Stimulated activated CD8-positive, alpha-beta memory T cell treated with anti-CD3 and anti-CD28 coated beads, Interleukin-4, amount 100 ng/mL, for 4 hours (primary cell): ENCODE measurements around the gene FARS2.
A peak's percentile ranks its signal among the peaks of the same experiment; 100 is the strongest.

ENCODE experiments used
- DNase-seq, 2 donors: peaks; one replicate each; pipeline ENCODE4 v3.0.0-alpha.2; 2020; ENCODE audit warnings: low read depth in 2 of 2, low spot score in 1 of 2

Gene FARS2

GRCh38 chr6:5260661-5261544 is at the start of gene FARS2, which contains the start of gene LYRM4:
Gene FARS2 (plus strand): TSS chr6:5261513.
Gene LYRM4 (minus strand): TSS chr6:5260950. CDS start chr6:5260733, 217 bp downstream.
- DNase-seq, result peak; percentile 79 to 80

GRCh38 chr6:5213836-5214235 is 47.5 kb upstream of the FARS2 start:
- DNase-seq, result no peak

GRCh38 chr6:5214570-5215052 is 46.7 kb upstream of the FARS2 start:
- DNase-seq, result no peak

- no peak for DNase-seq
Measured at GRCh38 chr6:5215159-5215558, 46.2 kb upstream of the FARS2 start.

GRCh38 chr6:5215799-5216198 is 45.5 kb upstream of the FARS2 start:
- DNase-seq, result no peak

GRCh38 chr6:5217356-5217755 is 44.0 kb upstream of the FARS2 start:
- DNase-seq, result no peak

- no peak for DNase-seq
Measured at GRCh38 chr6:5219011-5219691, 42.2 kb upstream of the FARS2 start.

- no peak for DNase-seq
Measured at GRCh38 chr6:5220443-5220842, 40.9 kb upstream of the FARS2 start.

GRCh38 chr6:5223309-5223708 is 38.0 kb upstream of the FARS2 start:
- no peak for DNase-seq

- no peak for DNase-seq
Measured at GRCh38 chr6:5229356-5229755, 32.0 kb upstream of the FARS2 start.

- DNase-seq, result no peak
Measured at GRCh38 chr6:5230081-5230480, 31.2 kb upstream of the FARS2 start.

- no peak for DNase-seq
Measured at GRCh38 chr6:5231289-5231688, 30.0 kb upstream of the FARS2 start.

- DNase-seq, result no peak
Measured at GRCh38 chr6:5234874-5235273, 26.4 kb upstream of the FARS2 start.

- no peak for DNase-seq
Measured at GRCh38 chr6:5235830-5236229, 25.5 kb upstream of the FARS2 start.

- no peak for DNase-seq
Measured at GRCh38 chr6:5237805-5238204, 23.5 kb upstream of the FARS2 start.

- DNase-seq, result no peak
Measured at GRCh38 chr6:5238336-5238735, 23.0 kb upstream of the FARS2 start.

- DNase-seq, result no peak
Measured at GRCh38 chr6:5241252-5241651, 20.1 kb upstream of the FARS2 start.

- no peak for DNase-seq
Measured at GRCh38 chr6:5243069-5243468, 18.2 kb upstream of the FARS2 start.

GRCh38 chr6:5246141-5247097 is 14.9 kb upstream of the FARS2 start:
- DNase-seq, result no peak

- no peak for DNase-seq
Measured at GRCh38 chr6:5247201-5247600, 14.1 kb upstream of the FARS2 start.
